ENCODE data around the gene NRXN3.

The NRXN3 gene

DNA sequence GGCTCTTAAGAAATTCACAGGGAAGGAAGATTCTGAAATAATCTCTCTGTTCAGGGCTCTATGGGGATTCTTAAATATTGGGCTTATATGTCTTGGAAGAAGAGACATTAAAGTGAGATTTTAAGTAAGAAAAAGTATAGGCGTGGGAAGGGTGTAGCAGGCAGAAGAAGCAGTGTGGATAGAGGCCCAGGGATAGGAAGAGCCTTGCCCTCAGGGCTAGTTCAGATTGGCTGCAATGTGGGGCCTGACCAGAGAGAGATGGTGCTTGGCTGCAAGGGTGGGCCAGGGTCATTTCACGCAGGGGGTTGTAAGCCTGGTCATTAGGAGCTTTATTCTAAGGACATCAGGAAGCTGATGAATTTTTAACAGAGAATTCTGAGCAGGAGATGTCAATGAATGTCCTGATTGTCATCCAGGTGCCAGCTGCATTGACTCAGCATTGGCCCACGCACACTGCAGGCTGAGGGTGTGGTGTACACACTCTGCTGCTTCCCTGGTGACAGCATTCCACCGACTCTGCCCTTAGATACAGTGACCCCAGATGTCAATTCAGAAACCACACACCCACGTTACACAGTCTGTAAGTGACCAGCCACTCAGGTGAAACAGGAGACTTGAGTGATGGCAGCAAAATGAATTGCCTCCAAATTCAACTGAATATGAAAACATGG, 582.5 kb downstream of the NRXN3 start:
- DNase-seq, result peak; percentile 53

DNA sequence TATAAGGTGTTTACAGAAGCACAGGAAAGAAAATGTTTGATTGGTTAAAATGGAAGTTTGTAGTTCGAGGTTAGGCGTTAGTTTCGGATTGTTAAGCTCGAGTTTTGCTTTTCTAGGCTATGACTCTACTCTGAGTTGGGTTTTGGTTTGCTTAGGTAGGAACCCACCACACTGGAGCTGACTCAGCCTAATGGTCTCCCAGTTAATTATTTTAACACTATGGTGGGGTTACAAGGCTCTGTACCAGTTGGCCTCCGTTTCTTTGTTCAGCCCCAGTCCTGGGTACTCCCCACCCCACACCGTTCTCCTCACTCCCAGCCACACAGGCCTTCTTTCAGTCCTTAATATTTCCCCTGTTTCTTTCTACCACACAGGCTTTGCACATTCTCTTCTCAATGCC, 583.9 kb downstream of the NRXN3 start:
- DNase-seq, result no peak

DNA sequence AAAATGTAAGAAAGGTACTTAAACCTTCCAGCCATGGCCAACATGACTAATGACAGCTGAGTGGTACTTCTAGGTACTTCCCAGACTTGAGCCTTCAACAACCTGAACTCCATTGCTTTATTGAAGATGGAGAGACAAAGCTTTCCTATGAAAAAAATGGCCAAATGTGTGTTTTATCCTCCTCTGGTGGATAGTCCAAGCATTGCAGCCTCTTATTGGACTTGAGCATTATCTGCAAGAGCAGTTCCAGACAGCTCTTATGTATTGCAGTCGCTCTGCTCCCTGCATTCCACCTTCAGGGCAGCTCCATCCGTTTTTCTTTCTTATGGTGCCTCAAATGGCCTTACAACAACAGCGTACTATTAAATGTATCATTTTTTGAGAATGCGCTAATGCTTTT, 588.2 kb downstream of the NRXN3 start:
- peak; percentile 71 for DNase-seq

DNA sequence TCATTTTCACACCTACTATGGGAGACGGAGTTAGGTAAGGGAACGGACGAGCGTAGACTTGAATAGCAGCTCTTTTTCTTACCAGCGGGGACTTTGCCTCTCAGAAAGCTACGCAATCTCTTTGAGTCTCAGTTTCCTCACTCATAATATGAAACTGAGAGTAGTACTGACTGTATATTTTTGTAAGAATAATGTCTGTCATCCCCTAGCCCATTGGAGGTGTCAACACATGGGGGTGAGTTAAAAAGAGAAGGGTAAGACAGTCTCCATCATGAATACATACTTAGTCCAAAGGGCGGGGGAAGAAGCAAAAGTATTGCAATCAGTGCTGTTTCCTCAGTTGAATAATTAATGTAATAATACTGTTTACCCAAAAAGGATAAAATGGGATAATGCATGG, 592.2 kb downstream of the NRXN3 start:
- DNase-seq, result no peak

DNA sequence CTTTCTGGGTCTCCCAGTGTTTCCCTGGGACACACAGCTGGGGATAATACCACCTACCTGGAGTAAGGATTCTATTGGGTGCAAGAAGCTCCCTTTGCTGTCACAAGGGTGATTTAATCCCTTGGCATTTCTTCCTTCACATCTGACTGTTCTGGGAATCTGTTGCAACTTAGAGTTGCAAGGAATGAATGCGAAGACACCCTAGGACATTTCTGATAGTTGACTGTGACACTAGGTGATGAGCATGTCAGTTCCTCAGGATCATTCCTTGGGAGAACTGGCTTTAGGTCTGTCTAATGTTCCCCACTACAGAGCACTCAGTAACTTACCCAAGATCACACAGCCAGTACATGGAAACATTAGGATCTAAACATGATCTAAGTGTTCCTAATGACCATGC, 593.6 kb downstream of the NRXN3 start:
- DNase-seq, result no peak

DNA sequence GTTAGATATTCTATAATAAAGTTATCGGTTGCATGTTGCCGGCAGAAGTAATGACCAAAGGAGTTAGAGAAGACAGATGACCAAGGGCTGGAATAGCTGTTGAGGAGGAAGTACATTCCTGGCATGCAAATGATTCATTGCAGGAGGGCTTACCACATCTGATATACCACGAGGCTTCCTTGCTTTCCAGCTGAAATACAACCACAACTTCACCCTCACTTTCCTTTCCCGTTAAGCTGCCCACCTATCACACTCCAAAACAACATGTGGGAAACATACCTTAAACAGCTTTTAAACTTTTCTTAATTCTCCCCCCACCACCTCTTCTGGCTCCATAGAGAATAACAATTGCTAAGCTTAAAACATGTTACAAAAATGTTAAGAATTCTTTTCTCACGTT, 594.1 kb downstream of the NRXN3 start:
- no peak for DNase-seq

DNA sequence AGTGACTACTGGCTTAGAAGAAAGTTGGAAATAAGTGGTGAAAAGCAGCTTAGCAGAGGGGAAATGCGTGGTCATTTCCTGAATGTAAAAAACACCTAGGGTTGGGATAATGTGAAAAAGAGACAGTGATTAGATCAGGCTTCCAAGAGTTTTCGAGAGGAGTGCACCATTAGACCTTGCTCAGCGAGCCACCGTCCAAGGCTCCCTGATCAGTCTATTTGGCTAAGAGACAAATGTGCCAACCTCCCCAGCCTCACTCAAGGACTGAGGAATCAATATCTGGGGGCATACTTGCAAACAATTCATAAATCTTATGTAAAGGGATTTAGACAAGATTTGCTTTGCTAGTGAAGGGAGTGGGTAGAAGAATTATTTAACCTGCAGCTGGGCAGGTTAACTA, 594.5 kb downstream of the NRXN3 start:
- no peak for DNase-seq

DNA sequence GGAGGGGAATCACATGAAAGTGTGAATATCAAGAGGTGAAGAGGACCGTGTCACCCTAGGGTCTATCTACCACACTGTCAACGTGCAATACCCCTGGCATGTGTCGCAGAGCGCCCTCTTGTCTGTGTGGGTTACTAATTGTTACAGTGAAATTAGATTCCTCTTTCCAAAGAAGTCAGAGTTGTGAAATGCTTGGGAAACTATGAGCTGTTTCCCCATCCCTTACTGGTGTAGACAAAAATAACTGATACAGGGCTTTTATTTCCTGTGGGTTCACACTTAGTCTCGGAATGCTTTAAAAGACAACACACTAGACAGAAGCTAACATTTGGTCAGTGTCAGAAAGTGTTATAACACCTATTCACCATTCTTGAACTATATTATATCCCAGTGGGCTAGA, 597.3 kb downstream of the NRXN3 start:
- DNase-seq, result no peak

DNA sequence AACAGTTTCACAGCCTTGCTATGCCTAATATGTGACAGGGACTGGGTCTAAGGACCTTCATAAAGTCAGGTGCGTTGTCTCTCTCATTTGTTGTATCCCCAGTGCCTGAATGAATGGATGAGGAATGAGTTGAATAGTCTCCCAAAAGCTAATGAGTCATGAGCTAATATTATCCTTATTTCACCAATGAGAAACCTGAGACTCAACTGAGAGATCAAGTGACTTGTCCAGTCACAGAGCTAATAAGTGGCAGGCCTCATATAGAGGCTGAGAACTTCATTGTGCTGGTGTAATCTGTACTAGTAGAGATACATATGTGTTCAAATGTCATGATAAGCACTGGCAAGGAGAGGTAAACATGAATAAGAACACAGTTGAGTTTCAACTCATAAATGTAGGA, 612.4 kb downstream of the NRXN3 start:
- DNase-seq, result no peak

DNA sequence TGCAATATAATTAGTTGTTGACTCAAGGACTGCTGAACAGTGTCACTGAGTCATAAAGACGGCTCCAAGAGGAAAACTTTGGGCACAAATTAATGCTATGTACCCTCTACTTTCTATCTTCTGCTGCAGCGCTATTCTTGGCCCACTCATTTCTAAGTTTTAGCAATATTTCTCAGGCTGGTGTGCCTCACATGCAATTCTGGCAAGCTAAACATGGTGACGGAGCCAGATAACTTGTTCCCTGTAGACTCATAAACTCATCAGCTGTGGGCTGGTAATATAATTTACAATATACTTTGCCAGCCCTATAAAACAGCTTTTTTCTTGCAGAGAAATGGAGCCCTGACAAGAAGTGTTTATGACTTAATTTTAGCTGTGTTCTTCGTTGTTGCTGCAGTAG, 615.1 kb downstream of the NRXN3 start:
- DNase-seq, result no peak

DNA sequence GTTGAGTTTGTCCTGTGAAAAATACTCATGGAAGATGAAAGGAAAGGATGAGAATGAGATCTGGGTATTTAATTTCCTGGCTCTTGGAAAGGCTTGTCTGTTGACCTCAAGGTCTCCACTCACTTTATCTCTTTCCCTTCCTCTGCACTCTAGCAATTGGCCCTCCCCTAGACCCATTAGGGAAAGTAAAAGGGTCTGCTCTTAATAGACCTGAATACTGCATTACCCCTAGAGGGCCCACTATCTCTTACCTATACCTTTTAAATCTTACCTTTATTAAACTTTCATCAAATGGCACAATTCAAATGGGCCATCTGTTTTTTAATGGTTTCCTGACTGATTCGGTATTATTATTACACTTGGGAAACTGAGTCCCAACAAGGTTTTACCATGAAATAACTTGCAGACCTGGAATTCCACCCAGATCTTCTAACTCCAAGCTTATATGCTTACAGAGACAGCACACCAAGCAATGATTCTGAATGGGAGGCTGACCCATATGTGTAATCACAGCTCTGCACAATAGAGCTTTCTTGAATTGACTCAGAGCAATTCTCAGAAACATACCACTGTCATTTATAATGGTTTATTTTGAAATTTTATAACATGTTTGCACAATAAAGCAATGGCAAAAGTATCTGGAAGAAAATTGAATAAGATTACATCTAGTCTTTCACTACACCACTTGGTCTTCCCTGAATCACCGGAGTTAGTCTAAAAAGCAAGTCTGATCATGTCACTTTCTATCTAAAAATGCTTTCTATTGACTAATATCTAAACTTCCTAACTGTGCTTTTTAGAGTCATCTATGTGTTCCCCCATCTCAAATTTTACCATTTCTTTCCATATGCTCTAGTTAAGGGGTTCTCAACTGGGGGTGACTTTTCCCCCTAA, 618.5 kb downstream of the NRXN3 start:
- DNase-seq, result no peak

DNA sequence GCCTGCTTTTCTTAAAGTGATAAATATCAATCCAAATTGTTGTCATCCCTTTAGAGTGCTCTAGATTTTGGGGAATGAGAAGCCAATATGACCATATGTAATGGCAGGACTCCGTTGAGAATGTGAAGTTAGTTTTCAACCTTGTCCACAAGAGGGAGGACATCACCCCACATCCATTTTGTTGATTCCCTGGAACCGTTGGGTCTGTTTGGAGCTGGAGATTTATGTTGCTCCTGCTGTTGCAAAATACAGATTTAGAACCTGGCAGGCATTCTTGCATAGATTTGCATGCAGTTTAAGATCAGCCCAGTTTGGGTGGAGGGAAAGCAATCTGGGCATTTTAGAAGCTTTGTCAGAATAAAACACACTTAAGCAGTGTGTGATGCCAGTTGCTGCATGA, 620.1 kb downstream of the NRXN3 start:
- no peak for DNase-seq

DNA sequence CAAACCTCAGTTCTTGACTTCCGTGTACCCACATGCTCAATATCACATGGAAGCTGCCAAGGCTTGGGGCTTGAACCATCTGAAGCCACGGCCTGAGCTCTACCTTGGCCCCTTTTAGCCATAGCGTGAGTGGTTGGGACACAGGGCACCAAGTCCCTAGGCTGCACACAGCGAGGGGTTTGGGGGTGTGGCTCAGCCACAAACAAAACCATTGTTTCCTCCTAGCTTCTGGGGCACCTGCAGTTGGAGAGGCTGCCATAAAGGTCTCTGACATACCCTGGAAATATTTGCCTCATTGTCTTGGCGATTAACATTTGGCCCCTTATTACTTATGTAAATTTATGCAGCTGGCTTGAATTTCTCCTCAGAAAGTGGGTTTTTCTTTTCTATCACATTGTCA, 628.6 kb downstream of the NRXN3 start:
- DNase-seq, result no peak

DNA sequence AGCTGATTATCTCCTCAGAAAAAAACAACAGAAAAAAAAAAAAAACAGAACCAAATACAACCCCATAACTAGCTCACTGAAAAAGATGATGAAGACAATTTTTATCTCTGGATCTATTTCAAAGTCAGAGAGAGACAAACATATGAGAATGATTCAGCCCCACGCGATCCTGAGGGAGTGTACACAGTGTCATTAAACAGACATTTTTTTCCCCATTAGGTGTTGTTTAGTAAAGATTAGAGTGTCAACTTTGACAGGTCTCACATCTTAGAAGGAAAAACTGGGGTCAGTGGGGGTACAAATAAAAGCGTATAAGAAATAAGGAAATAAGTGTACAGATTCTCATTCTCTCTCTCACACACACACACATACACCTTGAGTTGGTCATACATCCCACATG, 635.4 kb downstream of the NRXN3 start:
- no peak for DNase-seq

DNA sequence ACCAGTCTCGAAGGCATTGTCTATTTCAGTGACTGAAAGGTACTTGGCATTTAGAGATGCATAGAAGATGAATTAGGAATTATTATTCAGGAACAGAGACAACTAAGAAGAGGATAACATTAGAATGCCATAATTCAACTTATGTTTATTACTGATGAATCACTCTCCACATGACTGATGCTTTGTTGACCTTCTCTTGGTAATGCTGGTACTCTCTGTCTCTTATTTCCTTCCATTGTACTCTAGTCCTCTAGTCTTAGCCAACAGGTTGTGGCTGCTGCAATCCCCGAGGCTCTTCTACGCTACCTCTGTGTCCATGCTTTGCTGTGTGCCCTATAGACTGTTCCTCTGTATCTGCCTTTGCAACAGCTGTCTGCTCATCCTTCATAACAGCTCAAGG, 652.9 kb downstream of the NRXN3 start:
- no peak for DNase-seq

DNA sequence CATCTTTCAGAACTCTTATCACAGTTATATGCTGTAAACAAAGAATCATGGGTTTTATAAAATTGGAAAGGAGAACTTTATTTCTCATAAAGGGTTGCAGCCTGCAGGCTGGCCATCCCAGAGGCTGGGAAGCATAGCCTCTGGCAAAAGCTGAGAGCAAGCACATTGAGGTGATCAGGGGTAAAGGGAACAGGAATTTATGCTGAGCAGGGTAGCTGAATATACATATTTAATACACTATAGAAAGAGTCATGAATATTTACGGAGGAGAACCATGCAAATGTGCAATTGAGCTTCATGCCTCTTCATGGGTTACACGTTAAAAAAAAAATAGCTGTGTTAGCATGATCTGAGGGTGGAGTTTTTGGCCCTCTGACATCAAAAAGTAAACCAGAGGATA, 653.3 kb downstream of the NRXN3 start:
- no peak for DNase-seq

DNA sequence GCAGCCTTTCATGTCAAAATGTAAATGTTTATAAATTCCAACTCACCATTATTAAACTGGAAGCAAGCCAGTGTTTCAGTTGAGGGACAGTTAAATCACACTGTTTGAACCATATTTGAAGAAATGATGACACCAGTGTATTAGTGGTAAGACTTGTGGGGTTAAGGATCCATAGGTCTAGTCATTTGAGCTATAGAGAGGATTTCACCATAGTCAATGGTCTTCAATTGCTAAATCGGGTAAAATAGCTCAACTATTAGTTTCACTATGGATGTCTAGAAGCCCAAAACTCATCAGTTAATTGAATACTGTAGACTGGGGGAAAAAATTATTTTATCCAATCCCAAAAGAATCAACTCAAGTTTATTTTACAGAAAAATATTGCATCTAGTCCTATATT, 659.1 kb downstream of the NRXN3 start:
- no peak for DNase-seq

DNA sequence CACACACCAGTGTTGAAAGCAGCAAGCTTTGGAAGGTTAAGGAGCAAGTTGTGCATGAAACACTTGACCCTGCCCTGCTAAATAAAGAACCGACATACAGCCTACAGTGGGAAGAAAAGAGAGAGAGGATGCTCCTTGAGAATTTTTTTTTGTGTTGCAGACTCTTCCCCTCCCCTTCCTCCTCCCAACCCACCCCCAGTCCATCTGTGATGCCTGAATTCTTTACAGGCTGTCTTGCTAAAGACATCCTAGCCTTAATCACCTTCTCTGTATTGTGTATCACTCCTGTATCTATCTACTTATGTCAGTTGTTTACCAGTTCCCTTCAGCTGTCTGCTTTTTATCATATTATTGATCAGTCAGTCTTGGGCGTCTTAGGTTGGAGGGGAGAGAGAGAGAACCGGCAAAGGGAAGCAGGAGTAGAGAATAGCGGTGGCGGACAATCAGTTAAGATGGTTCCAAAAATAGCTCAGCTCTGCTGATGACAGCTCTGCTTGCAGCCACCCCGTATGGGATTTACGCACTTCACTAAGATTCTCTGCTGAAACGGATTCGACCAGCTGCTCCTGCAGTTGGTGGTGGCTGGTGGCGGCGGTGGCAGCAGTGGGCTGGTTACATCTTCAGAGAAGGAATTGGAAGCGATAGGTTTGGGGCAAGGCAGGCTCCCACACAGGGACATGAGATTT, 664.7 kb downstream of the NRXN3 start:
- no peak for DNase-seq

DNA sequence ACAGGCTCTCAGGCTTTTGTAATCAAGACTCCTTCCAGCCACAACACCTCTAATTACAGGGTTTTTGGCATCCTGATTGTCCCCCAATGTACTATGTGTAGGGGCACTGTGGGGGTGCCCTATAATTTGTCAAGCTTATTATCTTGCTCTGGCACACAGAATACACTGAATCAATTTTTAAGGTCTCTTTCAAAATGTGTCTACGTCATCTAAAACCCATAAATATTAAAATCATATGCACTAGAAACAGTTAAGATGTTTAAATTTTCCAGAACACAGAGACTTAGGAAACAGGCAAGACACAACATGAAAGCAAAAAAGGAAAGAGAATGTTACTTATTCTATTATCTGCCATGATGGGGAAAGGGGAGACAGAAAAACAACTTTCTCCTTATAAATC, 665.7 kb downstream of the NRXN3 start:
- no peak for DNase-seq

DNA sequence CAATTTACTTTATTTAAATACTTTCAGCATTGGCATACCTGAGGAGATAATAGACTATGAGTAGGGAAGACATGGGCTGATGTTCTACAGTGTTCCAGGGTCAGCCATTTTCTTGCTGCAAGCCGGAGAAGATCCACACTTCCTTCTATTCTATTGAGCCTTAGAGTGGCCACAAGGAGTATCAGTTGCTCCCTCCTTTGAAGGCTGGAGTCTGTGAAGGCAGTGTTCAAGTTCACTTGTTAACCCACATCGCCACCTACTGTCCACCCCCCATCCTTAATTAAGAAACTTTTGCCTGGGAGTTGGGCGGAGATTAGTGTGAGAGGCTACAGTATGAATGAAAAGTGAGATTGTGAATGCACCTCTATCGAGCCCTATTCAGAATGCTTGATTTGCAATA, 666.6 kb downstream of the NRXN3 start:
- peak; percentile 31 for DNase-seq

DNA sequence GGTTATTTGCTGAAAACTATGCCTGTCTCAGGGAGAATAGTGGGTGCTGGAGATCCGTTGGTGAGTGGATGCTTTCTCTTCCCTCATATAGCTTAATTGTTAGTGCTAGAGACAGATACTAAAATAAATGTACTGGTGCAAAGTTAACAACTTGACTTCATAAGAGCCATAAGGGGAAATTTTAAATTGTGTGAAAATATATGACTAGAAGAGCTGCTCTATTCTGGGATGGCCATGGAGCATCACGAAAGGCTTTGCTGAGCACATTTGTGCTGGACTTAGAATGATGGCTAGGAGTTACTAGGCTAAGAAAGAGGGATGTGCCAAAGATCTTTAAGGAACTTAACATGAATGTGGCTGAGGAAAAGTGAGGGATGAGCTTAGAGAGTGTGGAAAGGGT, 668.8 kb downstream of the NRXN3 start:
- no peak for DNase-seq

DNA sequence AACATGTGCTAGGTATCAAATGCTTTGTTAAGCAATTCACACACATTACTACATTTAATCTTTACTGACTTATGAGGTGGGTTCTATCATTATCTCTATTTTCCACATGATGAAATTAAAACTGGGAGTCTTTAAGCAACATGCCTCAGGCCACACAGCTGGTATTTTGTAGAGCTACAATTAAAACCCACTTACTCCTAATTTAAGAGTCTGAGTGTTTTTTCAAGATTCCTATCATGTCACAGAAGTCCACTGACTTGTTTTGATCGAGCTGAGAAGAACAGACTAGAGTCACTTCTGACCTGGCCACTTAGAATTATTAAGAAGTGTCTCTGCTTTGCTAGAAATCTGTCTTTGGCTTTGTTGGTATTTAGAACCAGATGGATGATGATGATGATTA, 670.7 kb downstream of the NRXN3 start:
- DNase-seq, result no peak

DNA sequence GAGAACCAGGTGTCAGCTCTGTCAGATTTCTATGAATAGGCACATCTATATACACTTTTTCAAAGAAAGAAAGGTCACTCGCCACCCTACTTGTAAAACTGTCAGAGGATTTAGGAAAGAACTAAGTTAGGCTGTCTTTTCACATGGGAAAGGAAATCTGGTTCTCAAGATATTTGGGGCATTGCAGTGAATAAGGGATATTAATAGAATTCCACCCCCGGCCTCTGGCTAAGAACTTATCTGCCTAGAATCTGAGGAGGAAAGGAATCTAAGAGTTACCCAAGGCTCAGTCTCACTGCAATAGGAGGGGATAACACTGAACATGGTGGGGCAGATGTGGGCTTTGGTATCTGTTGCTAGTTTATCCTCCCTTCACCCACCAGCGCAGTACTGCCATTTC, 677.6 kb downstream of the NRXN3 start:
- DNase-seq, result no peak

DNA sequence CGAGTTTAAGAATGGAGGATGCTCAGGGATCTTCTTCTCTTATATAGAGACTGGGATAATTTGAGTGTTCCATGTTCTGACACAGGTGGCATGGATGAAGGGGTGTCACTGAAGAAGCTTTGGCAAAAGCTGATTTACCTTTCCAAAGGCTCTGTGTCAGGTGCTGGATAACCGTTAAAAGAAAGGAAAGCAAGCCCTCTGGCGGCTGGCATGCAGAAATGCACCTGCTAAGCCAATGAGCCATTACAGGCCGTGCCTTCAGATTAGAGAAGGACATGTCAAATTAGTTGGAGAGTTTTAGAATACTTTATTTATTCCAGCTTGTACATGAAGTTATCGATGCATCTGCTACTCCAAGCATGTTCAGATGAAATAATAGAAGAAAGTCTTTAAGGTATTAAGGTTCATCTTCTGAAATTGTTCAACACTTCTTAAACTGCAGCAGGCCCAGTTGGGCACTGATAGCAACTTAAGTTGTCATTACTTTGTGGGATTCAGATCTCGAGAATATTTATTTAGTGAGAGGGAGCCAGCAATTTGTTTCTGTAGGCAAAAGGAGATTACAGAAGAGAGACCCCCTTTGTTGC, 678.2 kb downstream of the NRXN3 start:
- peak; percentile 47 for DNase-seq

Measured in DMS153 (cell line).